ENCODE data around the gene RAB15. TPM values are rescaled to one million over a fixed set of nuclear protein-coding genes. Genes with fewer than 3 reads are reported as not detected.

Gene RAB15
- total RNA-seq, 1 donor from 2014 or later: 25.0 TPM

DNA sequence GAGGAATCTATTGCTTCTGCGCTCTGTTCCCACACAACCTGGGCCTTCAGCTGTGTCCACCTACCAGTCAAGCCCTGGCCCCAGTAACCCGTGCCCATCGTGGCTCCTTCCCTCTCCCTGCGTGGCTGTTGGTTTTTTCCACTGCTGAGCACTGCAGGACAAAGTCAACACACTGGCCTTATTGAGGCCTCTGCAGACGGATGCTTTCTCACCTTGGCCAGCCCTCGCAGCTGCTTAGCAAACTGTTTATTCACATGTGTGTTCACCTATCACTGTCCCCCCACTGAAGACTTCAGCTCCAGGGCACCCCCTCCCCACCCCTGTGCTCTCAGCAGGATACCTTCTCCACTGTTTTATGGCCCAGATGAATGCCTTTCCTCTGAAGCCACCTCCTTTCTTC lies 16.8 kb downstream of the RAB15 start:
- H3K27ac Mint-ChIP-seq: no peak overlapping the region
- H3K9me3 Mint-ChIP-seq: no peaks in the 10 kb centered on the region

DNA sequence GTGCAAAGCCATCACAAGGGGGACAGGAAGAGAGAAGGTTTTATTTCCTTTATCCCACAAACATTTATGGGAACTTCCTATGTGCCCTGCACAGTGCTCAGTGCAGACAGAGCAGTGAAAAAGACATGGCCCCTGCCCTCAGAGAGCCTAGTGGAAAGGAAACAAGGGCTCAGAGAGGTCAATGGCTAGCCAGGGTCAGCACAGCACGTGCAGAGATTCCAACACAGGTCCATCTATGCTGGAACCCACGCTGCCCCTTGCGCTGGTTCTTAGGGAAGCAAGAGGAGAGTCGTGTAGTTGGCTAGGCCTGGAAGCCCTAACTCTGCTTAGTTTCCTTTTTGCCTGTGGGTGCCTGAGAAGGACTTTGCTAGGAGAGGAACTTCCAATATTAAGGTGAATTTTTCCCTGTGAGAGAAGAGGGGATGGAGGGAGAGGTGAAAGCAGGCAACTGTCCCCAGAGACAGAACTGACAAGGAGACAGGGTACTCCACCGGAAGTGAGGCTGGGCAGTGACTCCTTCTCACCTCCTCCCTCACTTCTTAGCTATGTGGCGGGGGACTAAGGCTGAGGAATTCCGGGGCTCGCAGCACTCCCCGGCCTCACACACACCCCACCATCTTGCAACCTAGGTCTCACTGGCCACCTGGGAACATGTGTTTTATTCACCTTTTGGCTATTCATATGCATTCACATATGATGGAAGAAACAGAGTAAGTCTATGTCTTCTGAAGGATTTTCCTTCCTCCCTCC lies 17.5 kb downstream of the RAB15 start:
- DNase-seq (ENCODE audit: low spot score in 2 of 2, unreplicated experiment in 2 of 2): no peak
- Mint-ChIP-seq H3K27me3 (ENCODE audit: low read depth) (no peaks in the 10 kb centered on the region), H3K9me3 (no peaks in the 10 kb centered on the region), H3K4me3 (no peak overlapping the region), H3K4me1 (no peaks in the 10 kb centered on the region), H3K36me3 (peaks cover 24% of the 10 kb centered on the region), H3K27ac (no peak overlapping the region)
- TF ChIP-seq, protein P1, sequence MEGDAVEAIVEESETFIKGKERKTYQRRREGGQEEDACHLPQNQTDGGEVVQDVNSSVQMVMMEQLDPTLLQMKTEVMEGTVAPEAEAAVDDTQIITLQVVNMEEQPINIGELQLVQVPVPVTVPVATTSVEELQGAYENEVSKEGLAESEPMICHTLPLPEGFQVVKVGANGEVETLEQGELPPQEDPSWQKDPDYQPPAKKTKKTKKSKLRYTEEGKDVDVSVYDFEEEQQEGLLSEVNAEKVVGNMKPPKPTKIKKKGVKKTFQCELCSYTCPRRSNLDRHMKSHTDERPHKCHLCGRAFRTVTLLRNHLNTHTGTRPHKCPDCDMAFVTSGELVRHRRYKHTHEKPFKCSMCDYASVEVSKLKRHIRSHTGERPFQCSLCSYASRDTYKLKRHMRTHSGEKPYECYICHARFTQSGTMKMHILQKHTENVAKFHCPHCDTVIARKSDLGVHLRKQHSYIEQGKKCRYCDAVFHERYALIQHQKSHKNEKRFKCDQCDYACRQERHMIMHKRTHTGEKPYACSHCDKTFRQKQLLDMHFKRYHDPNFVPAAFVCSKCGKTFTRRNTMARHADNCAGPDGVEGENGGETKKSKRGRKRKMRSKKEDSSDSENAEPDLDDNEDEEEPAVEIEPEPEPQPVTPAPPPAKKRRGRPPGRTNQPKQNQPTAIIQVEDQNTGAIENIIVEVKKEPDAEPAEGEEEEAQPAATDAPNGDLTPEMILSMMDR (IDR thresholded peaks at IDR 0.05; ENCODE audit: unreplicated experiment): no peak

More for the DNA sequence above, 16.8 kb downstream of the RAB15 start:
- TF ChIP-seq, protein P1 (IDR thresholded peaks at IDR 0.05; ENCODE audit: unreplicated experiment): no peak
- no peaks in the 10 kb centered on the region for H3K27me3 Mint-ChIP-seq (ENCODE audit: low read depth)
- H3K4me1 Mint-ChIP-seq: no peaks in the 10 kb centered on the region
- H3K36me3 Mint-ChIP-seq: peaks cover 18% of the 10 kb centered on the region
- H3K4me3 Mint-ChIP-seq: no peak overlapping the region
- no peak for DNase-seq (ENCODE audit: low spot score in 2 of 2, unreplicated experiment in 2 of 2)

DNA sequence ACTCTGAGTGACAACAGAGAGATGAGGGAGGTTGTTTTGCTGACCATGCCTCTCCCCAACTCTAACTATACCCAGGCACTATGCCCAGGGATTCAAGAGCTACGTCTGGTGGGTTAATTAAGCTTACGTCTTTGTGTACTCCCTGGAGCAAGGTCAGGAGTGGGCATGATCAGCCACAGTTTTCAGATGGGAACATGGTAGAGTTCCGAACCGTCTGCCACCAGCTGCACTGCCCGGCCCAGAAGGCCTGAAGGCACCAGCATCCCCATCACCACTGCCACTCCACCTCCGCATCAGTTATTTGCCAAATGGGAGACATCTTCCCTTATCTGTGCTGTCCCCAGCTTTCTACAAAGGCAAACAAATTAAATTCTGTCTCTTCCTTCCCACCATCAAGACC lies 18.5 kb downstream of the RAB15 start:
- Mint-ChIP-seq H3K9me3 (no peaks in the 10 kb centered on the region), H3K27me3 (ENCODE audit: low read depth) (no peaks in the 10 kb centered on the region), H3K4me3 (no peak overlapping the region), H3K36me3 (peaks cover 29% of the 10 kb centered on the region), H3K27ac (no peak overlapping the region), H3K4me1 (no peaks in the 10 kb centered on the region)
- no peak for DNase-seq (ENCODE audit: low spot score in 2 of 2, unreplicated experiment in 2 of 2)
- TF ChIP-seq, protein P1 (IDR thresholded peaks at IDR 0.05; ENCODE audit: unreplicated experiment): no peak

DNA sequence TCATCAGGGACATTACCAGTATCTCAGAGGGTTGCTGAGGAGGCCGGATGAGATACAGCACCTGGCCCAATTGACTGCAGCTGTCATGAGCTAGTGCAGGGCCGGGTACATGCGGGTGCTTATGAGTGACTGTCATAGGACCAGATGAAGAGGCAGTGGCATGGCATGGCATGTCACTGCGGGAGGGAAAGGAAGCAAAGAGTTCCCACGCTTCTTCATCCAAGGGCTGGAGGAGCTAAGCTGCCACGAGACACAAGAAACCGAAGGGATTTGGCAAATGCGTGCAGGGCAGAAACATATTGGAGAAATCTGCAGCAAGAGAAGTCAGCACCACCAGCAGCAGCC lies 18.9 kb downstream of the RAB15 start:
- H3K4me1 Mint-ChIP-seq: no peaks in the 10 kb centered on the region
- no peak overlapping the region for H3K4me3 Mint-ChIP-seq
- H3K27me3 Mint-ChIP-seq (ENCODE audit: low read depth): no peaks in the 10 kb centered on the region
- H3K36me3 Mint-ChIP-seq: peaks cover 29% of the 10 kb centered on the region
- TF ChIP-seq, protein P1 (IDR thresholded peaks at IDR 0.05; ENCODE audit: unreplicated experiment): no peak
- no peaks in the 10 kb centered on the region for H3K9me3 Mint-ChIP-seq
- no peak for DNase-seq (ENCODE audit: low spot score in 2 of 2, unreplicated experiment in 2 of 2)
- H3K27ac Mint-ChIP-seq: no peak overlapping the region

DNA sequence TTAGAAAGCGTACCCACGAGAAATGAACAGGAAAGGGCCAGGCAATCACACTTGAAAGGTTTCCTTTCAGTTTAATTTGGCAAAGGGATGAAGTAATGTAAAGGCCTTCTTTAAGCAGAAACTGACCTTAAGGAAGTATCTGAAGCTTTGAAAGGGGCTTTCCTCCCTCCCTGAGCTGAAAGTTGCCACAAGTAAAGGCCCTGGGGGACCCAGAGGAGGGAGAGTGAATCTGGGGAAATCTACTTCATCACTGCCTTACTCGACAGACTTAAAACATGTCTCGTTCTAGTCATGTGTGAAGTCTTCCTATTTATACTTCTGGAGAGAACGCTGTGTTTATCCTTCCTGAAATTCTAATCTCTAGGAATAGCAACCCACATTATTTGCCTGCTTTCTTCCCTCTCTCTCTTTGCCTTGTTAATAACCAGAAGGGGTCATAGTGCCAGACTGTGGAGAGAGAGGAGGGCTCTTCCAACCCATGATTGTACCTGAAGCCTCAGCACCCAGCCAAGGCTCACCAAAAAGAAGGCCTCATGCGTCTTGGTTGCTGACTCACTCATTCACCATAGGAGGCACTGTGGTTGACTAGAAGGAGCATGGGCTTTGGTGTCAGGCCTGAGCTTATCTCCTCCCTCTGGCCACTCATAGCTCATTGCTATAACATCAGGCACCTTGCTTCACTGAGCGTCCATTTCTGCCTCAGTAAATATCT lies 19.4 kb downstream of the RAB15 start:
- Mint-ChIP-seq H3K4me3 (no peak overlapping the region), H3K36me3 (peaks cover 28% of the 10 kb centered on the region), H3K9me3 (no peaks in the 10 kb centered on the region), H3K4me1 (no peaks in the 10 kb centered on the region), H3K27me3 (ENCODE audit: low read depth) (no peaks in the 10 kb centered on the region), H3K27ac (no peak overlapping the region)
- TF ChIP-seq, protein P1 (IDR thresholded peaks at IDR 0.05; ENCODE audit: unreplicated experiment): no peak
- no peak for DNase-seq (ENCODE audit: low spot score in 2 of 2, unreplicated experiment in 2 of 2)

All from mesothelial cell of epicardium (in vitro differentiated cells).